HepG2 (cell line): ENCODE results near the gene FOSL2. TPM values are rescaled to one million over a fixed set of nuclear protein-coding genes. Genes with fewer than 3 reads are reported as not detected.

ENCODE experiments used
- AHDC1 ChIP-seq: sonication (generic); formaldehyde crosslinking; IDR thresholded peaks from 2 replicates; pipeline ENCODE4 v1.5.1; 2020; ENCODE audit warnings: mild to moderate bottlenecking, missing genetic modification reagents, borderline replicate concordance
- AKNA ChIP-seq: sonication (generic); formaldehyde crosslinking; IDR thresholded peaks from 2 replicates; pipeline ENCODE4 v1.4.0; 2020; ENCODE audit warnings: missing genetic modification reagents, borderline replicate concordance
- CREM ChIP-seq, 2 experiments: sonication (generic) in 1 of 2; formaldehyde crosslinking in 1 of 2; IDR thresholded peaks; 2 replicates each; pipeline versions ENCODE4 v1.4.0 to v1.6.1; 2016 to 2020; ENCODE audit warnings: antibody characterized with exemption in 1 of 2, mild to moderate bottlenecking in 1 of 2, missing genetic modification reagents in 1 of 2
- DNMT1 ChIP-seq: sonication (generic); formaldehyde crosslinking; IDR thresholded peaks from 2 replicates; pipeline ENCODE4 v1.5.1; 2020; ENCODE audit warnings: mild to moderate bottlenecking, missing genetic modification reagents
- GLMP ChIP-seq: sonication (generic); formaldehyde crosslinking; IDR thresholded peaks from 2 replicates; pipeline ENCODE4 v1.9.0; 2021; ENCODE audit warnings: missing genetic modification reagents, mild to moderate bottlenecking, borderline replicate concordance
- HBP1 ChIP-seq: IDR thresholded peaks from 2 replicates; pipeline ENCODE4 v1.6.1; 2016; ENCODE audit warnings: low read depth, control low read depth
- HMG20B ChIP-seq: conservative IDR thresholded peaks from 2 replicates; pipeline ENCODE4 v1.6.1; 2016; ENCODE audit warnings: missing genetic modification reagents, missing compliant biosample characterization
- ISL2 ChIP-seq: sonication (generic); formaldehyde crosslinking; IDR thresholded peaks from 2 replicates; pipeline ENCODE4 v1.5.0; 2020; ENCODE audit warnings: missing genetic modification reagents
- MIER3 ChIP-seq: IDR thresholded peaks from 2 replicates; pipeline ENCODE4 v1.6.1; 2016; ENCODE audit warnings: missing compliant biosample characterization, borderline replicate concordance
- NFIC ChIP-seq: IDR thresholded peaks from 2 replicates; pipeline ENCODE4 v1.6.1; 2012; ENCODE audit warnings: mild to moderate bottlenecking, low read length, inconsistent platforms
- NFRKB ChIP-seq: fragments of 450-650 bp; IDR thresholded peaks from 2 replicates; pipeline ENCODE4 v1.6.1; 2017
- SAP130 ChIP-seq: IDR thresholded peaks from 2 replicates; pipeline ENCODE4 v1.6.1; 2016; ENCODE audit warnings: low read depth
- SRSF4 ChIP-seq: fragments of 200-400 bp; formaldehyde crosslinking; IDR thresholded peaks from one replicate; pipeline ENCODE4 v1.6.1; 2018; ENCODE audit warnings: mild to moderate bottlenecking, low read depth, low read length, moderate library complexity; ENCODE audit not compliant: poor library complexity, severe bottlenecking
- TBP ChIP-seq: sonication (generic); formaldehyde crosslinking; IDR thresholded peaks from 2 replicates; pipeline ENCODE4 v1.5.0; 2020; ENCODE audit warnings: missing genetic modification reagents
- ZBTB38 ChIP-seq: sonication (generic); formaldehyde crosslinking; IDR thresholded peaks from 2 replicates; pipeline ENCODE4 v1.5.1; 2020; ENCODE audit warnings: mild to moderate bottlenecking, missing genetic modification reagents
- ZNF136 ChIP-seq: sonication (generic); formaldehyde crosslinking; IDR thresholded peaks from 2 replicates; pipeline ENCODE4 v1.8.1; 2022; ENCODE audit warnings: low read depth, mild to moderate bottlenecking, moderate library complexity, missing genetic modification reagents
- polyA plus RNA-seq, 8 experiments: library from polyadenylated mRNA; depleted of rRNA in 3 of 8; stranded (reverse) in 7 of 8; unstranded in 1 of 8; fragments of >200 nt; fragmentation: Illumina TruSeq in 4 of 8; extraction: Trizol in 4 of 8; gene quantifications; 2 replicates each; pipeline versions ENCODE4 v1.2.1 to v1.2.3, GENCODE V29; 2011 to 2016; ENCODE audit warnings: low read depth in 4 of 8, missing spikeins in 1 of 8, mixed read lengths in 1 of 8; ENCODE audit not compliant: insufficient read depth in 1 of 8
- total RNA-seq, 5 experiments: library from RNA; depleted of rRNA; stranded (reverse); fragments of >200 nt; fragmentation: Illumina TruSeq; extraction: Trizol; gene quantifications; 2 replicates each; pipeline ENCODE4 v1.2.3, GENCODE V29; 2016; ENCODE audit warnings: low read depth in 1 of 5

FOSL2 gene
- total and polyA plus RNA-seq, 2 of the 13 experiments (the other 11 are each of a cell fraction or from before 2014, with no cell fraction given): 3.4 to 18.1 TPM

GRCh38 chr2:28395334-28396061 lies 2.8 kb downstream of the FOSL2 start (continued):
- no peak for TF ChIP-seq AKNA
- TF ChIP-seq NFRKB: no peak
- TF ChIP-seq TBP: no peak
- no peak for TF ChIP-seq CREM (IDR thresholded peaks at IDR 0.05)
- TF ChIP-seq CREM (CRISPR knock-in tag; IDR thresholded peaks at IDR 0.05): no peak
- no peak for TF ChIP-seq HBP1 (CRISPR knock-in tag)
- TF ChIP-seq NFIC: no peak
- TF ChIP-seq ISL2: no peak
- TF ChIP-seq DNMT1 (CRISPR knock-in tag): no peak
- TF ChIP-seq ZNF136 (CRISPR knock-in tag): no peak
- TF ChIP-seq AHDC1 (CRISPR knock-in tag): no peak
- no peak for TF ChIP-seq ZBTB38 (CRISPR knock-in tag)
- peak; percentile 80; the same call in 1 of the 2 replicates for TF ChIP-seq SAP130 (CRISPR knock-in tag)
- no peak; the same call in 1 of the 2 replicates for TF ChIP-seq MIER3 (CRISPR knock-in tag)
- no peak for TF ChIP-seq SRSF4
- TF ChIP-seq GLMP: no peak
- 0 out of 2 replicates have a peak, but pooled peaks have one; percentile 25 for TF ChIP-seq HMG20B
